ENCODE data around the gene MYO10.

Gene MYO10

GRCh38 chr5:16920109-16920816 is 15.8 kb downstream of the MYO10 start:
- Histone ChIP-seq H3K9me3 (ENCODE audit: low read length) (peaks cover 2% of the 10 kb centered on the region), H3K4me1 (ENCODE audit: insufficient read depth, low read length) (no peaks in the 10 kb centered on the region), H3K36me3 (ENCODE audit: insufficient read depth, low read length) (no peaks in the 10 kb centered on the region), H2AFZ (ENCODE audit: low read depth, low read length) (no peak overlapping the region), H3K4me3 (ENCODE audit: low read length) (no peak overlapping the region), H3K27me3 (ENCODE audit: insufficient read depth, low read length) (no peaks in the 10 kb centered on the region)

- Histone ChIP-seq H3K27me3 (ENCODE audit: insufficient read depth, low read length) (no peaks in the 10 kb centered on the region), H2AFZ (ENCODE audit: low read depth, low read length) (no peak overlapping the region), H3K4me1 (ENCODE audit: insufficient read depth, low read length) (no peaks in the 10 kb centered on the region), H3K36me3 (ENCODE audit: insufficient read depth, low read length) (no peaks in the 10 kb centered on the region), H3K4me3 (ENCODE audit: low read length) (no peak overlapping the region), H3K9me3 (ENCODE audit: low read length) (peaks cover 2% of the 10 kb centered on the region)
These were observed 17.0 kb downstream of the MYO10 start for GRCh38 chr5:16918891-16919671.

GRCh38 chr5:16918156-16918555 is 17.9 kb downstream of the MYO10 start:
- H3K27me3 ChIP-seq (ENCODE audit: insufficient read depth, low read length): no peaks in the 10 kb centered on the region
- H3K9me3 ChIP-seq (ENCODE audit: low read length): peaks cover 2% of the 10 kb centered on the region
- no peaks in the 10 kb centered on the region for H3K4me1 ChIP-seq (ENCODE audit: insufficient read depth, low read length)
- H3K36me3 ChIP-seq (ENCODE audit: insufficient read depth, low read length): no peaks in the 10 kb centered on the region
- H2AFZ ChIP-seq (ENCODE audit: low read depth, low read length): no peak overlapping the region
- no peak overlapping the region for H3K4me3 ChIP-seq (ENCODE audit: low read length)

GRCh38 chr5:16916262-16916878 is 19.7 kb downstream of the MYO10 start:
- Histone ChIP-seq H3K36me3 (ENCODE audit: insufficient read depth, low read length) (no peaks in the 10 kb centered on the region), H2AFZ (ENCODE audit: low read depth, low read length) (no peak overlapping the region), H3K4me1 (ENCODE audit: insufficient read depth, low read length) (no peaks in the 10 kb centered on the region), H3K9me3 (ENCODE audit: low read length) (no peaks in the 10 kb centered on the region), H3K4me3 (ENCODE audit: low read length) (no peak overlapping the region), H3K27me3 (ENCODE audit: insufficient read depth, low read length) (no peaks in the 10 kb centered on the region)

- Histone ChIP-seq H3K9me3 (ENCODE audit: low read length) (peaks cover 4% of the 10 kb centered on the region), H3K27me3 (ENCODE audit: insufficient read depth, low read length) (no peaks in the 10 kb centered on the region), H2AFZ (ENCODE audit: low read depth, low read length) (no peak overlapping the region), H3K4me3 (ENCODE audit: low read length) (no peak overlapping the region), H3K36me3 (ENCODE audit: insufficient read depth, low read length) (no peaks in the 10 kb centered on the region), H3K4me1 (ENCODE audit: insufficient read depth, low read length) (no peaks in the 10 kb centered on the region)
These were observed 21.5 kb downstream of the MYO10 start for GRCh38 chr5:16914584-16914983.

- no peak overlapping the region for H3K4me3 ChIP-seq (ENCODE audit: low read length)
- peaks cover 6% of the 10 kb centered on the region for H3K9me3 ChIP-seq (ENCODE audit: low read length)
- H3K36me3 ChIP-seq (ENCODE audit: insufficient read depth, low read length): no peaks in the 10 kb centered on the region
These were observed 22.0 kb downstream of the MYO10 start for GRCh38 chr5:16914108-16914435.

GRCh38 chr5:16913187-16914107 is 22.6 kb downstream of the MYO10 start:
- H3K4me1 ChIP-seq (ENCODE audit: insufficient read depth, low read length): no peaks in the 10 kb centered on the region
- peaks cover 6% of the 10 kb centered on the region for H3K9me3 ChIP-seq (ENCODE audit: low read length)
- H3K27me3 ChIP-seq (ENCODE audit: insufficient read depth, low read length): no peaks in the 10 kb centered on the region
- no peaks in the 10 kb centered on the region for H3K36me3 ChIP-seq (ENCODE audit: insufficient read depth, low read length)
- no peak overlapping the region for H2AFZ ChIP-seq (ENCODE audit: low read depth, low read length)
- no peak overlapping the region for H3K4me3 ChIP-seq (ENCODE audit: low read length)

More at GRCh38 chr5:16914108-16914435, 22.0 kb downstream of the MYO10 start:
- H3K27me3 ChIP-seq (ENCODE audit: insufficient read depth, low read length): no peaks in the 10 kb centered on the region
- no peaks in the 10 kb centered on the region for H3K4me1 ChIP-seq (ENCODE audit: insufficient read depth, low read length)
- H2AFZ ChIP-seq (ENCODE audit: low read depth, low read length): no peak overlapping the region

- Histone ChIP-seq H3K4me3 (ENCODE audit: low read length) (no peak overlapping the region), H3K9me3 (ENCODE audit: low read length) (peaks cover 6% of the 10 kb centered on the region), H3K27me3 (ENCODE audit: insufficient read depth, low read length) (no peaks in the 10 kb centered on the region), H2AFZ (ENCODE audit: low read depth, low read length) (no peak overlapping the region), H3K36me3 (ENCODE audit: insufficient read depth, low read length) (no peaks in the 10 kb centered on the region), H3K4me1 (ENCODE audit: insufficient read depth, low read length) (no peaks in the 10 kb centered on the region)
These were observed 24.0 kb downstream of the MYO10 start for GRCh38 chr5:16912080-16912479.

- Histone ChIP-seq H3K27me3 (ENCODE audit: insufficient read depth, low read length) (no peaks in the 10 kb centered on the region), H3K36me3 (ENCODE audit: insufficient read depth, low read length) (no peaks in the 10 kb centered on the region), H3K4me1 (ENCODE audit: insufficient read depth, low read length) (no peaks in the 10 kb centered on the region), H2AFZ (ENCODE audit: low read depth, low read length) (no peak overlapping the region), H3K9me3 (ENCODE audit: low read length) (peaks cover 6% of the 10 kb centered on the region), H3K4me3 (ENCODE audit: low read length) (no peak overlapping the region)
These were observed 26.6 kb downstream of the MYO10 start for GRCh38 chr5:16909464-16909863.

- H3K4me1 ChIP-seq (ENCODE audit: insufficient read depth, low read length): no peaks in the 10 kb centered on the region
- H2AFZ ChIP-seq (ENCODE audit: low read depth, low read length): no peak overlapping the region
- H3K36me3 ChIP-seq (ENCODE audit: insufficient read depth, low read length): no peaks in the 10 kb centered on the region
- peaks cover 6% of the 10 kb centered on the region for H3K9me3 ChIP-seq (ENCODE audit: low read length)
- H3K27me3 ChIP-seq (ENCODE audit: insufficient read depth, low read length): no peaks in the 10 kb centered on the region
- H3K4me3 ChIP-seq (ENCODE audit: low read length): no peak overlapping the region
These were observed 28.8 kb downstream of the MYO10 start for GRCh38 chr5:16907270-16907669.

- H3K4me1 ChIP-seq (ENCODE audit: insufficient read depth, low read length): no peaks in the 10 kb centered on the region
- H3K27me3 ChIP-seq (ENCODE audit: insufficient read depth, low read length): no peaks in the 10 kb centered on the region
- peaks cover 6% of the 10 kb centered on the region for H3K9me3 ChIP-seq (ENCODE audit: low read length)
- no peak overlapping the region for H3K4me3 ChIP-seq (ENCODE audit: low read length)
- no peaks in the 10 kb centered on the region for H3K36me3 ChIP-seq (ENCODE audit: insufficient read depth, low read length)
- H2AFZ ChIP-seq (ENCODE audit: low read depth, low read length): no peak overlapping the region
These were observed 29.8 kb downstream of the MYO10 start for GRCh38 chr5:16906255-16906654.

GRCh38 chr5:16903480-16904300 is 32.4 kb downstream of the MYO10 start:
- Histone ChIP-seq H3K27me3 (ENCODE audit: insufficient read depth, low read length) (no peaks in the 10 kb centered on the region), H2AFZ (ENCODE audit: low read depth, low read length) (no peak overlapping the region), H3K9me3 (ENCODE audit: low read length) (no peaks in the 10 kb centered on the region), H3K4me1 (ENCODE audit: insufficient read depth, low read length) (peaks cover 7% of the 10 kb centered on the region), H3K36me3 (ENCODE audit: insufficient read depth, low read length) (no peaks in the 10 kb centered on the region), H3K4me3 (ENCODE audit: low read length) (no peak overlapping the region)

All from neuron (in vitro differentiated cells).